Neural progenitor cell (in vitro differentiated cells): ENCODE data around the gene P2RX3.

ENCODE experiments used
- CTCF ChIP-seq: fragments of 200-600 bp; sonication (generic); IDR thresholded peaks from 2 replicates; pipeline ENCODE4 v1.5.1; 2017; ENCODE audit warnings: antibody characterized with exemption, mild to moderate bottlenecking
- EZH2 ChIP-seq: fragments of 200-600 bp; sonication (generic); IDR thresholded peaks from 2 replicates; pipeline ENCODE4 v1.6.1; 2017; ENCODE audit warnings: antibody characterized with exemption, mild to moderate bottlenecking, moderate library complexity
- EZH2phosphoT487 ChIP-seq: fragments of 200-600 bp; sonication (generic); IDR thresholded peaks from 2 replicates; pipeline ENCODE4 v1.6.1; 2017; ENCODE audit warnings: antibody characterized with exemption

GRCh38 chr11:57302489-57302888, 35.7 kb upstream of the P2RX3 start:
- TF ChIP-seq CTCF (no peak), EZH2 (no peak), EZH2phosphoT487 (no peak)
